Measurements from ENCODE around the gene RAB19. TPM values are rescaled to one million over a fixed set of nuclear protein-coding genes. Genes with fewer than 3 reads are reported as not detected.

Gene RAB19
- polyA plus RNA-seq, 1 donor from 2014 or later: not detected

DNA sequence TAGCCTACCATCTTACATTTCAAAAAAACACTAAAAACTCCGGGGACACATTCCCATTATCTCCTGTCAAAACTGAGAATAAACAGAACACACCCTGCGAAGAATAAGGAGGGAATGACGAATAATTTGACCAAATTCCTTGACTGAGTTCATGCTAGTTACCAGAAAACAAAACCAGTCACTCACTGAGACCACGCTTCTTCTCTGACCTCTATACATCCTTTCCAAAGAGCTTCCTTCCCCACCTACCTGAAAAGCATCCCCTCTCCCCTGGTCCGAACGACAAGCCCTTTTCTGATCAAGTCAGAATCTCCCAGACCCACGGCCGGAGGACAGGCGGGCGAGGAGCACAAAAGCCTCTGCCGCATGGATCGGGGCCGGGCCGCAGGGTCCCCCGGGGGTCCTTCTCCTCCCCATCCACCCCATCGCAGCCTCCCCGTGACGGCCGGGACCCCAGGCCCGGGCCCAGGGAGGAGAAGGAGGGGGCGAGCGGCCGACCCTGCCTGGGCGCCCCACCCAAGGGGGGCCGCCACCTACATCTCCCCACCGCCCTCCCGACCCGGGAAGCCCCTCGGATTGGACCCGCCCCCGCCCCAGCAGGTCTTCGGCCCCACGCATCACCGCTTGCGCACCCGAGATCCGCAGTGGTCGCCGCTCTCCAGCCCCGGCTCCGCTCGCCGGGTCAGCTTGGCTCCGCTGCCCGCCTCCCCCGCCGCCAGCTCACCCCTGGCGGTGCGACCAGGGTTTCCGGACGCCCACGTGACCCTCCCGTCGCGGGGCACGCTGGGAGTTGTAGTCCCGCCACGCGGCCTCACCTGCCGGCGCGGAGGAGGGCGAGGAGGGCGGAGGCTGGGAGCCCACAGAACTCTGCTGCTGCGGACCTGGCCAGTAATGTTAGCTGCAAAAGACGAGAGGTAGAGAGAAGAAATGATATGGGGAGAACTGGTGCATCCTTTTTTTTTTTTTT lies 5.8 kb upstream of the RAB19 start, which contains the start of gene SLC37A3:
Gene SLC37A3 (minus strand): TSS at position 747 of the 967 bp plus-strand sequence. CDS start 16,004 bp downstream, outside the sequence.
- Histone ChIP-seq H3K9me2 (ENCODE audit: insufficient read depth, low read length) (no peaks in the 10 kb centered on the region), H3K9me3 (ENCODE audit: low read length) (no peaks in the 10 kb centered on the region), H3K9ac (ENCODE audit: low read length) (peak within 1 kb of the TSS; percentile 81), H2AFZ (ENCODE audit: low read depth, low read length) (peak within 1 kb of the TSS; percentile 78), H3F3A (ENCODE audit: insufficient read depth, low read length, poor library complexity, severe bottlenecking) (no peaks in the 10 kb centered on the region), H3K27ac (ENCODE audit: low read length) (peak within 1 kb of the TSS; percentile 47), H4K20me1 (ENCODE audit: insufficient read depth) (no peaks in the 10 kb centered on the region), H3K4me2 (ENCODE audit: low read length) (peak within 1 kb of the TSS; percentile 61), H3K36me3 (ENCODE audit: insufficient read depth, low read length) (no peaks in the 10 kb centered on the region), H3K4me3 (ENCODE audit: low read length) (peak within 1 kb of the TSS; percentile 91), H3K79me2 (replicated peaks; ENCODE audit: insufficient read depth, low read length) (peaks cover 34% of the 10 kb centered on the region), H3K27me3 (ENCODE audit: insufficient read depth, low read depth, low read length) (no peaks in the 10 kb centered on the region)
- TF ChIP-seq RAD21 (conservative IDR thresholded peaks at IDR 0.05) (no peak), SMC3 (conservative IDR thresholded peaks at IDR 0.05; ENCODE audit: poor library complexity) (peak; percentile 16), EZH2 (IDR thresholded peaks at IDR 0.05; ENCODE audit: borderline replicate concordance, insufficient read depth, low read length, poor library complexity, severe bottlenecking) (no peak), MXI1 (conservative IDR thresholded peaks at IDR 0.05; ENCODE audit: poor library complexity, severe bottlenecking) (peak; percentile 73), POLR2AphosphoS5 (IDR thresholded peaks at IDR 0.05) (peak; percentile 85)
- TF ChIP-seq, protein P1, sequence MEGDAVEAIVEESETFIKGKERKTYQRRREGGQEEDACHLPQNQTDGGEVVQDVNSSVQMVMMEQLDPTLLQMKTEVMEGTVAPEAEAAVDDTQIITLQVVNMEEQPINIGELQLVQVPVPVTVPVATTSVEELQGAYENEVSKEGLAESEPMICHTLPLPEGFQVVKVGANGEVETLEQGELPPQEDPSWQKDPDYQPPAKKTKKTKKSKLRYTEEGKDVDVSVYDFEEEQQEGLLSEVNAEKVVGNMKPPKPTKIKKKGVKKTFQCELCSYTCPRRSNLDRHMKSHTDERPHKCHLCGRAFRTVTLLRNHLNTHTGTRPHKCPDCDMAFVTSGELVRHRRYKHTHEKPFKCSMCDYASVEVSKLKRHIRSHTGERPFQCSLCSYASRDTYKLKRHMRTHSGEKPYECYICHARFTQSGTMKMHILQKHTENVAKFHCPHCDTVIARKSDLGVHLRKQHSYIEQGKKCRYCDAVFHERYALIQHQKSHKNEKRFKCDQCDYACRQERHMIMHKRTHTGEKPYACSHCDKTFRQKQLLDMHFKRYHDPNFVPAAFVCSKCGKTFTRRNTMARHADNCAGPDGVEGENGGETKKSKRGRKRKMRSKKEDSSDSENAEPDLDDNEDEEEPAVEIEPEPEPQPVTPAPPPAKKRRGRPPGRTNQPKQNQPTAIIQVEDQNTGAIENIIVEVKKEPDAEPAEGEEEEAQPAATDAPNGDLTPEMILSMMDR (IDR thresholded peaks at IDR 0.05; ENCODE audit: poor library complexity, severe bottlenecking): peak; percentile 41
- TF ChIP-seq, protein P2, sequence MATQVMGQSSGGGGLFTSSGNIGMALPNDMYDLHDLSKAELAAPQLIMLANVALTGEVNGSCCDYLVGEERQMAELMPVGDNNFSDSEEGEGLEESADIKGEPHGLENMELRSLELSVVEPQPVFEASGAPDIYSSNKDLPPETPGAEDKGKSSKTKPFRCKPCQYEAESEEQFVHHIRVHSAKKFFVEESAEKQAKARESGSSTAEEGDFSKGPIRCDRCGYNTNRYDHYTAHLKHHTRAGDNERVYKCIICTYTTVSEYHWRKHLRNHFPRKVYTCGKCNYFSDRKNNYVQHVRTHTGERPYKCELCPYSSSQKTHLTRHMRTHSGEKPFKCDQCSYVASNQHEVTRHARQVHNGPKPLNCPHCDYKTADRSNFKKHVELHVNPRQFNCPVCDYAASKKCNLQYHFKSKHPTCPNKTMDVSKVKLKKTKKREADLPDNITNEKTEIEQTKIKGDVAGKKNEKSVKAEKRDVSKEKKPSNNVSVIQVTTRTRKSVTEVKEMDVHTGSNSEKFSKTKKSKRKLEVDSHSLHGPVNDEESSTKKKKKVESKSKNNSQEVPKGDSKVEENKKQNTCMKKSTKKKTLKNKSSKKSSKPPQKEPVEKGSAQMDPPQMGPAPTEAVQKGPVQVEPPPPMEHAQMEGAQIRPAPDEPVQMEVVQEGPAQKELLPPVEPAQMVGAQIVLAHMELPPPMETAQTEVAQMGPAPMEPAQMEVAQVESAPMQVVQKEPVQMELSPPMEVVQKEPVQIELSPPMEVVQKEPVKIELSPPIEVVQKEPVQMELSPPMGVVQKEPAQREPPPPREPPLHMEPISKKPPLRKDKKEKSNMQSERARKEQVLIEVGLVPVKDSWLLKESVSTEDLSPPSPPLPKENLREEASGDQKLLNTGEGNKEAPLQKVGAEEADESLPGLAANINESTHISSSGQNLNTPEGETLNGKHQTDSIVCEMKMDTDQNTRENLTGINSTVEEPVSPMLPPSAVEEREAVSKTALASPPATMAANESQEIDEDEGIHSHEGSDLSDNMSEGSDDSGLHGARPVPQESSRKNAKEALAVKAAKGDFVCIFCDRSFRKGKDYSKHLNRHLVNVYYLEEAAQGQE (IDR thresholded peaks at IDR 0.05; ENCODE audit: borderline replicate concordance): no peak

DNA sequence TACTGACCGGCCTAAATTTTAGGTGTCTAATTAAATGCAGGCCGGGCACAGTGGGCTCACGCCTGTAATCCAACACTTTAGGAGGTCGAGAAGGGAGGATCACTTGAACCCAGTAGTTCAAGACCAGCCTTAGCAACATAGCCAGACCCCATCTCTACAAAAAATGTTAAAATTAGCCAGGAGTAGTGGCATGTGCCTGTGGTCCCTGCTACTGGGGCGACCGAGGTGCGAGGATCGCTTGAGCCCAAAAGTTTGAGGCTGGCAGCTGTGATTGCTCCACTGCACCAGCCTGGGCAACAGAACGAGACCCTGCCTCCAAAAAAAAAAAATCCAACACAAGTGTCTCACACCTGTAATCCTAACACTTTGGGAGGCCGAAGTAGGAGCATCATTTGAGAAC lies 5.0 kb upstream of the RAB19 start:
- Histone ChIP-seq H3K4me3 (ENCODE audit: low read length) (peak overlapping the region; percentile 91), H3K9ac (ENCODE audit: low read length) (no peak overlapping the region), H3K79me2 (replicated peaks; ENCODE audit: insufficient read depth, low read length) (peaks cover 27% of the 10 kb centered on the region), H3K27ac (ENCODE audit: low read length) (no peak overlapping the region), H3K9me2 (ENCODE audit: insufficient read depth, low read length) (no peaks in the 10 kb centered on the region), H3K9me3 (ENCODE audit: low read length) (no peaks in the 10 kb centered on the region), H3K36me3 (ENCODE audit: insufficient read depth, low read length) (no peaks in the 10 kb centered on the region), H3F3A (ENCODE audit: insufficient read depth, low read length, poor library complexity, severe bottlenecking) (no peaks in the 10 kb centered on the region), H3K27me3 (ENCODE audit: insufficient read depth, low read depth, low read length) (peaks cover 3% of the 10 kb centered on the region), H4K20me1 (ENCODE audit: insufficient read depth) (no peaks in the 10 kb centered on the region), H3K4me2 (ENCODE audit: low read length) (no peak overlapping the region), H2AFZ (ENCODE audit: low read depth, low read length) (no peak overlapping the region)
- TF ChIP-seq EP300 (conservative IDR thresholded peaks at IDR 0.05; ENCODE audit: poor library complexity, severe bottlenecking): no peak
- TF ChIP-seq, protein P2 (IDR thresholded peaks at IDR 0.05; ENCODE audit: borderline replicate concordance): no peak
- no peak for TF ChIP-seq SMC3 (conservative IDR thresholded peaks at IDR 0.05; ENCODE audit: poor library complexity)
- TF ChIP-seq TAF1 (IDR thresholded peaks at IDR 0.05; ENCODE audit: low read depth): no peak
- TF ChIP-seq, protein P1 (IDR thresholded peaks at IDR 0.05; ENCODE audit: poor library complexity, severe bottlenecking): no peak
- TF ChIP-seq MXI1 (conservative IDR thresholded peaks at IDR 0.05; ENCODE audit: poor library complexity, severe bottlenecking): no peak
- TF ChIP-seq RAD21 (conservative IDR thresholded peaks at IDR 0.05): no peak
- no peak for TF ChIP-seq EZH2 (IDR thresholded peaks at IDR 0.05; ENCODE audit: borderline replicate concordance, insufficient read depth, low read length, poor library complexity, severe bottlenecking)
- no peak for TF ChIP-seq POLR2AphosphoS5 (IDR thresholded peaks at IDR 0.05)
